HepG2 (cell line): ENCODE data around the gene PPP1R18. TPM values are rescaled to one million over a fixed set of nuclear protein-coding genes. Genes with fewer than 3 reads are reported as not detected.

Experiments
- GTF3A ChIP-seq: sonication (generic); formaldehyde crosslinking; conservative IDR thresholded peaks from 2 replicates; pipeline ENCODE4 v1.4.0; 2020; ENCODE audit warnings: mild to moderate bottlenecking, missing genetic modification reagents
- PHF21A ChIP-seq: sonication (generic); formaldehyde crosslinking; IDR thresholded peaks from 2 replicates; pipeline ENCODE4 v1.5.0; 2020; ENCODE audit warnings: mild to moderate bottlenecking, missing genetic modification reagents
- PHF5A ChIP-seq: IDR thresholded peaks from one replicate; pipeline ENCODE4 v1.6.1; 2018; ENCODE audit warnings: low read depth, missing genetic modification reagents; ENCODE audit not compliant: unreplicated experiment
- SNAPC2 ChIP-seq: sonication (generic); formaldehyde crosslinking; IDR thresholded peaks from 2 replicates; pipeline ENCODE4 v1.8.1; 2022; ENCODE audit warnings: mild to moderate bottlenecking, missing genetic modification reagents
- ZMYM3 ChIP-seq: sonication (generic); formaldehyde crosslinking; IDR thresholded peaks from 2 replicates; pipeline ENCODE4 v1.5.1; 2020; ENCODE audit warnings: mild to moderate bottlenecking, missing genetic modification reagents
- ZNF234 ChIP-seq: sonication (generic); formaldehyde crosslinking; conservative IDR thresholded peaks from 2 replicates; pipeline ENCODE4 v1.5.1; 2020; ENCODE audit warnings: mild to moderate bottlenecking, missing genetic modification reagents
- ZNF446 ChIP-seq: sonication (generic); formaldehyde crosslinking; IDR thresholded peaks from 2 replicates; pipeline ENCODE4 v1.5.0; 2020; ENCODE audit warnings: mild to moderate bottlenecking, missing genetic modification reagents
- ZNF572 ChIP-seq: sonication (generic); formaldehyde crosslinking; IDR thresholded peaks from 2 replicates; pipeline ENCODE4 v1.5.1; 2020; ENCODE audit warnings: mild to moderate bottlenecking, missing genetic modification reagents
- polyA plus RNA-seq, 8 experiments: library from polyadenylated mRNA; depleted of rRNA in 3 of 8; stranded (reverse) in 7 of 8; unstranded in 1 of 8; fragments of >200 nt; fragmentation: Illumina TruSeq in 4 of 8; extraction: Trizol in 4 of 8; gene quantifications; 2 replicates each; pipeline versions ENCODE4 v1.2.1 to v1.2.3, GENCODE V29; 2011 to 2016; ENCODE audit warnings: low read depth in 4 of 8, missing spikeins in 1 of 8, mixed read lengths in 1 of 8; ENCODE audit not compliant: insufficient read depth in 1 of 8
- total RNA-seq, 5 experiments: library from RNA; depleted of rRNA; stranded (reverse); fragments of >200 nt; fragmentation: Illumina TruSeq; extraction: Trizol; gene quantifications; 2 replicates each; pipeline ENCODE4 v1.2.3, GENCODE V29; 2016; ENCODE audit warnings: low read depth in 1 of 5
- TF ChIP-seq, protein P1 (sequence below): IDR thresholded peaks from 2 replicates; pipeline ENCODE4 v1.6.1; 2018; ENCODE audit warnings: missing genetic modification reagents, mild to moderate bottlenecking, missing compliant biosample characterization
- TF ChIP-seq, protein P2 (sequence below): fragments of 450-650 bp; IDR thresholded peaks from 2 replicates; pipeline ENCODE4 v1.6.1; 2017
- TF ChIP-seq, protein P3 (sequence below): sonication (generic); formaldehyde crosslinking; IDR thresholded peaks from 2 replicates; pipeline ENCODE4 v1.4.0; 2020; ENCODE audit warnings: missing genetic modification reagents, borderline replicate concordance
- TF ChIP-seq, protein P4 (sequence below): sonication (generic); formaldehyde crosslinking; conservative IDR thresholded peaks from 2 replicates; pipeline ENCODE4 v1.4.0; 2020; ENCODE audit warnings: missing genetic modification reagents
- TF ChIP-seq, protein P5 (sequence below): sonication (generic); formaldehyde crosslinking; IDR thresholded peaks from 2 replicates; pipeline ENCODE4 v1.5.0; 2020; ENCODE audit warnings: missing genetic modification reagents, mild to moderate bottlenecking, borderline replicate concordance
- TF ChIP-seq, protein P6 (sequence below): sonication (generic); formaldehyde crosslinking; IDR thresholded peaks from 2 replicates; pipeline ENCODE4 v1.5.1; 2020; ENCODE audit warnings: mild to moderate bottlenecking, moderate library complexity, missing genetic modification reagents
- TF ChIP-seq, protein P7 (sequence below): conservative IDR thresholded peaks from 2 replicates; pipeline ENCODE4 v1.6.1; 2018; ENCODE audit warnings: missing genetic modification reagents

The PPP1R18 gene
- total and polyA plus RNA-seq, 2 of the 13 experiments (the other 11 are each of a cell fraction or from before 2014, with no cell fraction given): 4.9 to 9.2 TPM

DNA sequence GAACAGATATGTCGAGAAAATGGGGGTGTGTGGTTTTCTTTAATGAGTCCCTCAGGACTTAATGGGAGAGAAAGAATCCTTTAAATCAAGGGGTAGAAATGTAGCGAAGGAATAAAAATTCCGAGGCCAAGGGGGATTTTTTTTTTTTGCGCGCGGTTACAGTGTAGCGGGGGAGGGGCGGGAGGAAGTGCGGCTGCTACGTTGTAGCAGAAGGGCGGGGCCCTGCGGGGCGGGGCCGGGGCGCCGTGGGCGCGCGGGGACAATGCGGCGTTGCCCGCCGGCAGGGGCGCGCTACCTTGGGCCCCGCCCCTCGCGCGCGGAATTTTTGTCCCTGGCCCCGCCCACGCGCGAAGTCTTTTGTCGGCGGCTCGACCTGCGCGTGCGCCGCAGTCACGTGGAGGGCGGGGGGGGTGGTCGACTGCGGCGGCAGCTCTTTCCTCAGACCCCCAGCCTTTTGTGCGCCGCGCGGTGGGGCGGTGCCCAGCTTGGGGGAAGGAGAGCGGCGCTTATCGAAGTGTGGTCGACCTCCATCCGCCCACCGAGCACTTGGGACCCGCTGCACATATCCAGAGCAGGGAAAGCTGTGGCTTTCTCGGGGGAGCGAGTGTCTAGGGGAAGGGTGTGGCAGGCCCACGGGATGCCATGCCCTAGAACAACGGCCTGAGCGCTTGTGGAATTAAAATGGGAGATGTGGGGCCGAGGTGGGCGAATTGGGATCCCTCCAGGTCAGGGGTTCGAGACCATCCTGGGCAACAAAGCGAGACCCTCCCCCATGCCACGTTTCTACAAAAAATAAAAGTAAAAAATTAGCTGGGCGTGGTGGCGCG lies 35.0 kb upstream of the PPP1R18 start (continued):
- TF ChIP-seq, protein P1, sequence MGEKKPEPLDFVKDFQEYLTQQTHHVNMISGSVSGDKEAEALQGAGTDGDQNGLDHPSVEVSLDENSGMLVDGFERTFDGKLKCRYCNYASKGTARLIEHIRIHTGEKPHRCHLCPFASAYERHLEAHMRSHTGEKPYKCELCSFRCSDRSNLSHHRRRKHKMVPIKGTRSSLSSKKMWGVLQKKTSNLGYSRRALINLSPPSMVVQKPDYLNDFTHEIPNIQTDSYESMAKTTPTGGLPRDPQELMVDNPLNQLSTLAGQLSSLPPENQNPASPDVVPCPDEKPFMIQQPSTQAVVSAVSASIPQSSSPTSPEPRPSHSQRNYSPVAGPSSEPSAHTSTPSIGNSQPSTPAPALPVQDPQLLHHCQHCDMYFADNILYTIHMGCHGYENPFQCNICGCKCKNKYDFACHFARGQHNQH (CRISPR knock-in tag): peak; percentile 76
- TF ChIP-seq, protein P2, sequence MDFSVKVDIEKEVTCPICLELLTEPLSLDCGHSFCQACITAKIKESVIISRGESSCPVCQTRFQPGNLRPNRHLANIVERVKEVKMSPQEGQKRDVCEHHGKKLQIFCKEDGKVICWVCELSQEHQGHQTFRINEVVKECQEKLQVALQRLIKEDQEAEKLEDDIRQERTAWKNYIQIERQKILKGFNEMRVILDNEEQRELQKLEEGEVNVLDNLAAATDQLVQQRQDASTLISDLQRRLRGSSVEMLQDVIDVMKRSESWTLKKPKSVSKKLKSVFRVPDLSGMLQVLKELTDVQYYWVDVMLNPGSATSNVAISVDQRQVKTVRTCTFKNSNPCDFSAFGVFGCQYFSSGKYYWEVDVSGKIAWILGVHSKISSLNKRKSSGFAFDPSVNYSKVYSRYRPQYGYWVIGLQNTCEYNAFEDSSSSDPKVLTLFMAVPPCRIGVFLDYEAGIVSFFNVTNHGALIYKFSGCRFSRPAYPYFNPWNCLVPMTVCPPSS: no peak
- TF ChIP-seq PHF21A (CRISPR knock-in tag) (no peak), PHF5A (CRISPR knock-in tag) (peak; percentile 88), SNAPC2 (CRISPR knock-in tag) (no peak), ZNF572 (CRISPR knock-in tag) (no peak), ZNF234 (CRISPR knock-in tag) (no peak; the same call in 1 of the 2 replicates), GTF3A (0 out of 2 replicates have a peak, but pooled peaks have one; percentile 5), ZNF446 (no peak), ZMYM3 (CRISPR knock-in tag) (no peak)
- TF ChIP-seq, protein P3, sequence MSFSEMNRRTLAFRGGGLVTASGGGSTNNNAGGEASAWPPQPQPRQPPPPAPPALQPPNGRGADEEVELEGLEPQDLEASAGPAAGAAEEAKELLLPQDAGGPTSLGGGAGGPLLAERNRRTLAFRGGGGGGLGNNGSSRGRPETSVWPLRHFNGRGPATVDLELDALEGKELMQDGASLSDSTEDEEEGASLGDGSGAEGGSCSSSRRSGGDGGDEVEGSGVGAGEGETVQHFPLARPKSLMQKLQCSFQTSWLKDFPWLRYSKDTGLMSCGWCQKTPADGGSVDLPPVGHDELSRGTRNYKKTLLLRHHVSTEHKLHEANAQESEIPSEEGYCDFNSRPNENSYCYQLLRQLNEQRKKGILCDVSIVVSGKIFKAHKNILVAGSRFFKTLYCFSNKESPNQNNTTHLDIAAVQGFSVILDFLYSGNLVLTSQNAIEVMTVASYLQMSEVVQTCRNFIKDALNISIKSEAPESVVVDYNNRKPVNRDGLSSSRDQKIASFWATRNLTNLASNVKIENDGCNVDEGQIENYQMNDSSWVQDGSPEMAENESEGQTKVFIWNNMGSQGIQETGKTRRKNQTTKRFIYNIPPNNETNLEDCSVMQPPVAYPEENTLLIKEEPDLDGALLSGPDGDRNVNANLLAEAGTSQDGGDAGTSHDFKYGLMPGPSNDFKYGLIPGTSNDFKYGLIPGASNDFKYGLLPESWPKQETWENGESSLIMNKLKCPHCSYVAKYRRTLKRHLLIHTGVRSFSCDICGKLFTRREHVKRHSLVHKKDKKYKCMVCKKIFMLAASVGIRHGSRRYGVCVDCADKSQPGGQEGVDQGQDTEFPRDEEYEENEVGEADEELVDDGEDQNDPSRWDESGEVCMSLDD (CRISPR knock-in tag): no peak
- TF ChIP-seq, protein P4, sequence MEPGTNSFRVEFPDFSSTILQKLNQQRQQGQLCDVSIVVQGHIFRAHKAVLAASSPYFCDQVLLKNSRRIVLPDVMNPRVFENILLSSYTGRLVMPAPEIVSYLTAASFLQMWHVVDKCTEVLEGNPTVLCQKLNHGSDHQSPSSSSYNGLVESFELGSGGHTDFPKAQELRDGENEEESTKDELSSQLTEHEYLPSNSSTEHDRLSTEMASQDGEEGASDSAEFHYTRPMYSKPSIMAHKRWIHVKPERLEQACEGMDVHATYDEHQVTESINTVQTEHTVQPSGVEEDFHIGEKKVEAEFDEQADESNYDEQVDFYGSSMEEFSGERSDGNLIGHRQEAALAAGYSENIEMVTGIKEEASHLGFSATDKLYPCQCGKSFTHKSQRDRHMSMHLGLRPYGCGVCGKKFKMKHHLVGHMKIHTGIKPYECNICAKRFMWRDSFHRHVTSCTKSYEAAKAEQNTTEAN: no peak
- TF ChIP-seq, protein P5, sequence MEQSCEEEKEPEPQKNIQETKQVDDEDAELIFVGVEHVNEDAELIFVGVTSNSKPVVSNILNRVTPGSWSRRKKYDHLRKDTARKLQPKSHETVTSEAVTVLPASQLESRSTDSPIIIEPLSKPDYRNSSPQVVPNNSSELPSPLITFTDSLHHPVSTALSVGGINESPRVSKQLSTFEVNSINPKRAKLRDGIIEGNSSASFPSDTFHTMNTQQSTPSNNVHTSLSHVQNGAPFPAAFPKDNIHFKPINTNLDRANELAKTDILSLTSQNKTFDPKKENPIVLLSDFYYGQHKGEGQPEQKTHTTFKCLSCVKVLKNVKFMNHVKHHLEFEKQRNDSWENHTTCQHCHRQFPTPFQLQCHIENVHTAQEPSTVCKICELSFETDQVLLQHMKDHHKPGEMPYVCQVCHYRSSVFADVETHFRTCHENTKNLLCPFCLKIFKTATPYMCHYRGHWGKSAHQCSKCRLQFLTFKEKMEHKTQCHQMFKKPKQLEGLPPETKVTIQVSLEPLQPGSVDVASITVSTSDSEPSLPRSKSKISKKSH (CRISPR knock-in tag): peak; percentile 79; the same call in 1 of the 2 replicates
- TF ChIP-seq, protein P6, sequence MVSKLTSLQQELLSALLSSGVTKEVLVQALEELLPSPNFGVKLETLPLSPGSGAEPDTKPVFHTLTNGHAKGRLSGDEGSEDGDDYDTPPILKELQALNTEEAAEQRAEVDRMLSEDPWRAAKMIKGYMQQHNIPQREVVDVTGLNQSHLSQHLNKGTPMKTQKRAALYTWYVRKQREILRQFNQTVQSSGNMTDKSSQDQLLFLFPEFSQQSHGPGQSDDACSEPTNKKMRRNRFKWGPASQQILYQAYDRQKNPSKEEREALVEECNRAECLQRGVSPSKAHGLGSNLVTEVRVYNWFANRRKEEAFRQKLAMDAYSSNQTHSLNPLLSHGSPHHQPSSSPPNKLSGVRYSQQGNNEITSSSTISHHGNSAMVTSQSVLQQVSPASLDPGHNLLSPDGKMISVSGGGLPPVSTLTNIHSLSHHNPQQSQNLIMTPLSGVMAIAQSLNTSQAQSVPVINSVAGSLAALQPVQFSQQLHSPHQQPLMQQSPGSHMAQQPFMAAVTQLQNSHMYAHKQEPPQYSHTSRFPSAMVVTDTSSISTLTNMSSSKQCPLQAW (CRISPR knock-in tag): peak; percentile 57; the same call in 1 of the 2 replicates
- TF ChIP-seq, protein P7, sequence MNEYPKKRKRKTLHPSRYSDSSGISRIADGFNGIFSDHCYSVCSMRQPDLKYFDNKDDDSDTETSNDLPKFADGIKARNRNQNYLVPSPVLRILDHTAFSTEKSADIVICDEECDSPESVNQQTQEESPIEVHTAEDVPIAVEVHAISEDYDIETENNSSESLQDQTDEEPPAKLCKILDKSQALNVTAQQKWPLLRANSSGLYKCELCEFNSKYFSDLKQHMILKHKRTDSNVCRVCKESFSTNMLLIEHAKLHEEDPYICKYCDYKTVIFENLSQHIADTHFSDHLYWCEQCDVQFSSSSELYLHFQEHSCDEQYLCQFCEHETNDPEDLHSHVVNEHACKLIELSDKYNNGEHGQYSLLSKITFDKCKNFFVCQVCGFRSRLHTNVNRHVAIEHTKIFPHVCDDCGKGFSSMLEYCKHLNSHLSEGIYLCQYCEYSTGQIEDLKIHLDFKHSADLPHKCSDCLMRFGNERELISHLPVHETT: no peak; the same call in 1 of the 2 replicates
